ENCODE results near the gene PLEKHJ1.

The PLEKHJ1 gene

DNA sequence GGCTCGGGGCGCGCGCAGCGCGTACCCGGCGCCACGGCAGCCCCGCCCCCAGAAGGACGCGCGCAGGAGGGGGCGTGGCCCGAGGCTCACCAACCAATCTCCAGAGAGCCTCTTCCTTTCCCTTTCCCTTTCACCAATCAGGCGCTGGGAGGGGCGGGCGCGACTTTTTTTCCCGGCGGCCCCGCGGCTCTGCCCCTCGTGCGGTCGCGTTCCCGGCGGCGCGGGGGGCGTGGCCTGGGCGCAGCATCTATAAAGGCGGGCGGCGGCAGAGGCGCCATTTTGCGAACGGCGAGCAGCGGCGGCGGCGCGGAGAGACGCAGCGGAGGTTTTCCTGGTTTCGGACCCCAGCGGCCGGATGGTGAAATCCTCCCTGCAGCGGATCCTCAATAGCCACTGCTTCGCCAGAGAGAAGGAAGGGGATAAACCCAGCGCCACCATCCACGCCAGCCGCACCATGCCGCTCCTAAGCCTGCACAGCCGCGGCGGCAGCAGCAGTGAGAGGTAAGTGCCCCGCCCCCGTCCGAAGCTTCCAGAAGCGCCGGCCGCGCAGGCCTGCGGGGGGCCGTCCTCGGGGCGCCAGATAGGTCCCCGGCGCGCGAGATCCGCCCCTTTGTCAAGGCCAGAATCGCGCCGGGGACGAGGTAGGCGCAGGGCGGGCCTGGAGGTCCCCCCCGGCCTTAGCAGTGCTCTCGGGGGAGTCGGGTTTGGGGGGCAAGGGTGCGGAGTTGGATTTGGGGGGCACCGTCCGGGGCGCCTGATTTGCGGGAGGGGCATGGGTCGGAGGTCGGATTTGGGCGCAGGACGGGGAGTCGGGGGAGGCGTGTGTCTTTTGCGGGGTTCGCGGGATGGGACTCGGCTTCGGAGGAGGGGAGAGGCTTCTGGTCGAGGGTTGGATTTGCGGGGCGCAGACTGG, 33.4 kb upstream of the PLEKHJ1 start:
- peak; percentile 97 to 99 (median 98) for DNase-seq (ENCODE audit: low read depth in 3 of 3)

GRCh38 chr19:2268861-2269243, 32.7 kb upstream of the PLEKHJ1 start:
- DNase-seq (ENCODE audit: low read depth in 3 of 3) = no peak

GRCh38 chr19:2268480-2268830, 32.3 kb upstream of the PLEKHJ1 start:
- DNase-seq (ENCODE audit: low read depth in 3 of 3) = no peak

- peak in 1 of 3 experiments; percentile 37 for DNase-seq (ENCODE audit: low read depth in 3 of 3)
These were observed 30.3 kb upstream of the PLEKHJ1 start for GRCh38 chr19:2266183-2266993.

- peak in 1 of 3 experiments; percentile 57 for DNase-seq (ENCODE audit: low read depth in 3 of 3)
These were observed 25.5 kb upstream of the PLEKHJ1 start for GRCh38 chr19:2261438-2262172.

- DNase-seq (ENCODE audit: low read depth in 3 of 3) = no peak
These were observed 24.2 kb upstream of the PLEKHJ1 start for GRCh38 chr19:2260341-2260805.

- DNase-seq (ENCODE audit: low read depth in 3 of 3) = no peak
These were observed 23.2 kb upstream of the PLEKHJ1 start for GRCh38 chr19:2259336-2259735.

- no peak for DNase-seq (ENCODE audit: low read depth in 3 of 3)
These were observed 20.0 kb upstream of the PLEKHJ1 start, which contains the start of gene JSRP1 for GRCh38 chr19:2255982-2256685. JSRP1 (minus strand) TSS chr19:2256417; CDS start chr19:2255314, 1,103 bp downstream.

- DNase-seq (ENCODE audit: low read depth in 3 of 3) = no peak
These were observed 19.1 kb upstream of the PLEKHJ1 start for GRCh38 chr19:2255112-2255845.

DNA sequence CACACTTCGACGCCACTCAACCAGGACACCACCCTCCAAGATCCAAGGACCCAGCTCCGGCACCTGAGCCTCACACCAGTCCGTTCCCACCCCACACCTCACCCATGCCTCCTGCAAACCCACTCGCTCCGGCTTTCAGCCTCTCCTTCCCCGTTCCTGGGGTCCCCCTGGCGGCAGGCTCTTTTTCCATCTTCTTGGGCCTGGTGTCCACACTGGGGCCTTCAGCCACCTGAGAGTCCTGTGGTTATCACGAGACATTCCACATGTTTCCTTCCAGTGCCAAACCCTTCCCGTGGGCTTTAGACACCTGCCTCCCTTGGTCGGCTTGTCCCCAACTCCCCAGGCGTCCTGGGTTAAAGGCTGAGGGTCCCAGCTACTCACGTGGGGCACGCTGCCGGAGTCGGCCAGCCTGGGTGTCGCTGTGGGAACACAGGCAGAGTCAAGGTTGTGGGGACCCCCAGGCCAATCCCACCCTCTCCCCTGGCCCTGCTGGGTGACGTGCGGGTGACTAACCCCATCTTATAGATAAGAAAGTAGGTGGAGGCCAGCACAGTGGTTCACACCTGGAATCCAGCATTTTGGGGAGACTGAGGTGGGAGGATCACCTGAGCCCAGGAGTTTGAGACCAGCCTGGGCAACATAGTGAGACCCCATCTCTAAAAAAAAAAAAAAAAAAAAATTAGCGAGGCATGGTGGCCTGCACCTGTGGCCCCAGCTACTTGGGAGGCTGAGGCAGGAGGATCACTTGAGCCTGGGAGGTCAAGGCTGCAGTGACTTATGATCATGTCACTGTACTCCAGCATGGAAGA, 18.1 kb upstream of the PLEKHJ1 start:
- DNase-seq (ENCODE audit: low read depth in 3 of 3) = no peak

GRCh38 chr19:2253106-2254063, 17.3 kb upstream of the PLEKHJ1 start:
- DNase-seq (ENCODE audit: low read depth in 3 of 3) = peak in 1 of 3 experiments; percentile 35

DNA sequence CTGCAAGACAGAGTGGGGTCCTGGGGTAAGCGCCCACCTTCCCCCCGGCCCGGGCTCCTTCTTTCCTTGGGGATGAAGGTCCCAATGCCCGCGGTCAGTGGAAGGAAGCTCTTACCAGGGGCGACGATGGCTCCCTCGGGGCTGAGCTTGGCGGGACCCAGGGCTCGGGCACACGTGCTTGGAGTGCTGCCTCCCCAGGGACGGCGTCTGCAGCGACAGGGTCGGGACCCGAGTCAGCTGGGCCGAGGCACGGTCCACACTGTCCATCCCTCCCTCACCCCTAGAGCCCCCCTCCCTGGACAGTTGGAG, 16.6 kb upstream of the PLEKHJ1 start:
- DNase-seq (ENCODE audit: low read depth in 3 of 3) = no peak

- DNase-seq (ENCODE audit: low read depth in 3 of 3) = no peak
These were observed 16.1 kb upstream of the PLEKHJ1 start for GRCh38 chr19:2252055-2252796.

DNA sequence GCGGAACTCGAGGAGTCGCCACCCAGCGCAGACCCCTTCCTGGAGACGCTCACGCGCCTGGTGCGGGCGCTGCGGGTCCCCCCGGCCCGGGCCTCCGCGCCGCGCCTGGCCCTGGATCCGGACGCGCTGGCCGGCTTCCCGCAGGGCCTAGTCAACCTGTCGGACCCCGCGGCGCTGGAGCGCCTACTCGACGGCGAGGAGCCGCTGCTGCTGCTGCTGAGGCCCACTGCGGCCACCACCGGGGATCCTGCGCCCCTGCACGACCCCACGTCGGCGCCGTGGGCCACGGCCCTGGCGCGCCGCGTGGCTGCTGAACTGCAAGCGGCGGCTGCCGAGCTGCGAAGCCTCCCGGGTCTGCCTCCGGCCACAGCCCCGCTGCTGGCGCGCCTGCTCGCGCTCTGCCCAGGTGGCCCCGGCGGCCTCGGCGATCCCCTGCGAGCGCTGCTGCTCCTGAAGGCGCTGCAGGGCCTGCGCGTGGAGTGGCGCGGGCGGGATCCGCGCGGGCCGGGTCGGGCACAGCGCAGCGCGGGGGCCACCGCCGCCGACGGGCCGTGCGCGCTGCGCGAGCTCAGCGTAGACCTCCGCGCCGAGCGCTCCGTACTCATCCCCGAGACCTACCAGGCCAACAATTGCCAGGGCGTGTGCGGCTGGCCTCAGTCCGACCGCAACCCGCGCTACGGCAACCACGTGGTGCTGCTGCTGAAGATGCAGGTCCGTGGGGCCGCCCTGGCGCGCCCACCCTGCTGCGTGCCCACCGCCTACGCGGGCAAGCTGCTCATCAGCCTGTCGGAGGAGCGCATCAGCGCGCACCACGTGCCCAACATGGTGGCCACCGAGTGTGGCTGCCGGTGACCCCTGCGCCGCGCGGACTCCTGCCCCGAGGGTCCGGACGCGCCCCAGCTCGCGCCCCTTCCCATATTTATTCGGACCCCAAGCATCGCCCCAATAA, 15.3 kb upstream of the PLEKHJ1 start:
- no peak for DNase-seq (ENCODE audit: low read depth in 3 of 3)

GRCh38 chr19:2250766-2251105, 14.6 kb upstream of the PLEKHJ1 start:
- no peak for DNase-seq (ENCODE audit: low read depth in 3 of 3)

GRCh38 chr19:2249880-2250765, 14.0 kb upstream of the PLEKHJ1 start:
- DNase-seq (ENCODE audit: low read depth in 3 of 3) = peak in 1 of 3 experiments; percentile 26

Measured in stimulated activated CD4-positive, alpha-beta T cell treated with anti-CD3 and anti-CD28 coated beads, TNF-alpha, amount 100 ng/mL, for 24 hours (primary cell).